Stimulated activated CD8-positive, alpha-beta memory T cell treated with anti-CD3 and anti-CD28 coated beads, Interleukin-2, amount 100 ng/mL, for 48 hours (primary cell): ENCODE results near the gene AFAP1.

ENCODE experiments used
- DNase-seq, 2 donors: peaks; one replicate each; pipeline ENCODE4 v3.0.0-alpha.2; 2020; ENCODE audit warnings: low read depth in 2 of 2

The AFAP1 gene

GRCh38 chr4:7893539-7893938 lies 46.1 kb downstream of the AFAP1 start:
- no peak for DNase-seq

GRCh38 chr4:7892212-7893019 lies 47.2 kb downstream of the AFAP1 start:
- DNase-seq, result no peak

GRCh38 chr4:7890635-7891393 lies 48.8 kb downstream of the AFAP1 start:
- no peak for DNase-seq

- DNase-seq, result no peak
Measured at GRCh38 chr4:7887436-7887835, 52.2 kb downstream of the AFAP1 start.

GRCh38 chr4:7886007-7886973 lies 53.4 kb downstream of the AFAP1 start:
- no peak for DNase-seq

GRCh38 chr4:7885216-7886006 lies 54.2 kb downstream of the AFAP1 start:
- no peak for DNase-seq

- DNase-seq, result no peak
Measured at GRCh38 chr4:7880683-7881082, 59.0 kb downstream of the AFAP1 start.

- DNase-seq, result no peak
Measured at GRCh38 chr4:7879127-7879526, 60.5 kb downstream of the AFAP1 start.

- no peak for DNase-seq
Measured at GRCh38 chr4:7878323-7878722, 61.3 kb downstream of the AFAP1 start.

- DNase-seq, result no peak
Measured at GRCh38 chr4:7877176-7877575, 62.5 kb downstream of the AFAP1 start.

GRCh38 chr4:7876201-7876875 lies 63.3 kb downstream of the AFAP1 start:
- DNase-seq, result peak in 1 of 2 donors; percentile 19

- DNase-seq, result no peak
Measured at GRCh38 chr4:7874838-7875237, 64.8 kb downstream of the AFAP1 start.

- DNase-seq, result no peak
Measured at GRCh38 chr4:7873881-7874280, 65.8 kb downstream of the AFAP1 start.

GRCh38 chr4:7872264-7872771 lies 67.3 kb downstream of the AFAP1 start:
- DNase-seq, result no peak

- DNase-seq, result no peak
Measured at GRCh38 chr4:7871356-7871755, 68.3 kb downstream of the AFAP1 start.

- DNase-seq, result no peak
Measured at GRCh38 chr4:7868892-7869471, 70.7 kb downstream of the AFAP1 start.

- no peak for DNase-seq
Measured at GRCh38 chr4:7868436-7868775, 71.3 kb downstream of the AFAP1 start.

GRCh38 chr4:7867701-7868435 lies 71.8 kb downstream of the AFAP1 start:
- DNase-seq, result no peak

GRCh38 chr4:7867191-7867590 lies 72.5 kb downstream of the AFAP1 start:
- DNase-seq, result no peak
